ENCODE measurements around the gene NTM. TPM values are rescaled to one million over a fixed set of nuclear protein-coding genes. Genes with fewer than 3 reads are reported as not detected.

Gene NTM
- total RNA-seq, 1 experiment from 2014 or later, result 9.9 TPM

- Histone ChIP-seq H4K91ac (ENCODE audit: insufficient read length, low read depth, low read length) (no peak overlapping the region), H3K79me1 (ENCODE audit: insufficient read depth, low read depth, low read length, poor library complexity, severe bottlenecking) (no peaks in the 10 kb centered on the region), H3K9me3 (ENCODE audit: control insufficient read depth, low read depth, low read length) (no peaks in the 10 kb centered on the region), H3T11ph (ENCODE audit: low read length) (no peak overlapping the region), H3K27me3 (ENCODE audit: insufficient read depth, low read length) (no peaks in the 10 kb centered on the region), H3K4ac (ENCODE audit: low read depth, low read length) (no peak overlapping the region), H3K4me2 (ENCODE audit: insufficient read depth, insufficient read length, low read length) (no peak overlapping the region), H3K23me2 (ENCODE audit: insufficient read length, low read depth, low read length, poor library complexity, severe bottlenecking) (no peaks in the 10 kb centered on the region), H2BK20ac (ENCODE audit: low read depth, low read length, poor library complexity, severe bottlenecking) (no peak overlapping the region), H3K23ac (ENCODE audit: insufficient read length, low read depth, low read length) (no peak overlapping the region), H4K5ac (ENCODE audit: insufficient read length, low read depth, low read length) (no peak overlapping the region), H3K79me2 (ENCODE audit: insufficient read depth, low read length) (no peaks in the 10 kb centered on the region), H4K20me1 (ENCODE audit: control insufficient read depth, insufficient read depth, insufficient read length) (no peaks in the 10 kb centered on the region), H2BK120ac (ENCODE audit: low read depth, low read length, poor library complexity, severe bottlenecking) (no peak overlapping the region), H4K8ac (replicated peaks; ENCODE audit: insufficient read length, low read depth, low read length) (no peak overlapping the region), H3K14ac (ENCODE audit: insufficient read depth, low read length) (no peak overlapping the region), H2AK5ac (ENCODE audit: insufficient read length, low read length) (no peak overlapping the region), H3K56ac (ENCODE audit: insufficient read length, low read depth, low read length) (no peak overlapping the region), H2BK5ac (ENCODE audit: insufficient read length, low read length) (no peak overlapping the region), H3K4me1 (ENCODE audit: insufficient read depth, low read length) (no peaks in the 10 kb centered on the region), H2BK12ac (ENCODE audit: insufficient read length, low read depth, low read length) (no peak overlapping the region), H3K9ac (ENCODE audit: extremely low read depth, insufficient read length, low read length) (no peak overlapping the region), H2AFZ (ENCODE audit: low read length) (no peak overlapping the region), H3K18ac (ENCODE audit: insufficient read length, low read depth, low read length) (no peak overlapping the region), H3K27ac (ENCODE audit: insufficient read length, low read depth, low read length) (no peak overlapping the region), H2BK15ac (ENCODE audit: low read depth, low read length) (no peak overlapping the region)
- no peak for DNase-seq
- Mint-ChIP-seq H3K9me3 (no peaks in the 10 kb centered on the region), H3K36me3 (ENCODE audit: insufficient read depth in 1 of 3, low read depth in 3 of 3) (no peaks in the 10 kb centered on the region), H3K27ac (no peak overlapping the region), H3K4me1 (peaks cover 17 to 18% of the 10 kb centered on the region in 2 experiments), H3K4me3 (no peak overlapping the region), H3K27me3 (ENCODE audit: low read depth) (no peaks in the 10 kb centered on the region; the same call in none of the 2 replicates)
- TF ChIP-seq, protein P1, sequence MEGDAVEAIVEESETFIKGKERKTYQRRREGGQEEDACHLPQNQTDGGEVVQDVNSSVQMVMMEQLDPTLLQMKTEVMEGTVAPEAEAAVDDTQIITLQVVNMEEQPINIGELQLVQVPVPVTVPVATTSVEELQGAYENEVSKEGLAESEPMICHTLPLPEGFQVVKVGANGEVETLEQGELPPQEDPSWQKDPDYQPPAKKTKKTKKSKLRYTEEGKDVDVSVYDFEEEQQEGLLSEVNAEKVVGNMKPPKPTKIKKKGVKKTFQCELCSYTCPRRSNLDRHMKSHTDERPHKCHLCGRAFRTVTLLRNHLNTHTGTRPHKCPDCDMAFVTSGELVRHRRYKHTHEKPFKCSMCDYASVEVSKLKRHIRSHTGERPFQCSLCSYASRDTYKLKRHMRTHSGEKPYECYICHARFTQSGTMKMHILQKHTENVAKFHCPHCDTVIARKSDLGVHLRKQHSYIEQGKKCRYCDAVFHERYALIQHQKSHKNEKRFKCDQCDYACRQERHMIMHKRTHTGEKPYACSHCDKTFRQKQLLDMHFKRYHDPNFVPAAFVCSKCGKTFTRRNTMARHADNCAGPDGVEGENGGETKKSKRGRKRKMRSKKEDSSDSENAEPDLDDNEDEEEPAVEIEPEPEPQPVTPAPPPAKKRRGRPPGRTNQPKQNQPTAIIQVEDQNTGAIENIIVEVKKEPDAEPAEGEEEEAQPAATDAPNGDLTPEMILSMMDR (conservative IDR thresholded peaks at IDR 0.05), result no peak
- no CpG with 5 or more reads among the region's 9 CpGs for WGBS (ENCODE audit: extremely low coverage, insufficient read length, low lambda C conversion rate)
Measured at GRCh38 chr11:131626788-131627187, 256.4 kb downstream of the NTM start.
